HCT116 (cell line): ENCODE measurements around the gene YBEY. TPM values are rescaled to one million over a fixed set of nuclear protein-coding genes. Genes with fewer than 3 reads are reported as not detected.

Source experiments
- ATAC-seq: fragments of 200-7000 bp; cut with Tn5 transposase; 2 replicates; pipeline ENCODE4 v1.9.1; 2020; ENCODE audit warnings: mild to moderate bottlenecking, moderate library complexity
- BruUV-seq: library from RNA; stranded (reverse); fragments of 400-500 nt; replicated peaks from 2 replicates; lab custom pipeline; 2021; lab: Mats Ljungman, UMichigan
- CTCF ChIA-PET: fragments of 300-600 bp; sonication (Branson Sonifier 250); formaldehyde crosslinking; loops from one replicate; lab custom pipeline; 2021; ENCODE audit warnings: antibody characterized with exemption; lab: Charles Lee
- POLR2A ChIA-PET: fragments of 300-600, 350-600 bp; sonication (Branson Sonifier 250); formaldehyde crosslinking; loops from one replicate; lab custom pipeline; 2021; ENCODE audit warnings: antibody characterized with exemption; lab: Charles Lee
- RAD21 ChIA-PET, 2 experiments: fragments of 300-600 bp; sonication (Branson Sonifier 250); formaldehyde crosslinking; loops; one replicate each; lab custom pipeline; 2023; ENCODE audit warnings: low total read pairs in 2 of 2; ENCODE audit not compliant: uncharacterized antibody in 2 of 2, unreplicated experiment in 2 of 2, low non-redundant PET in 1 of 2; lab: Charles Lee
- DNase-seq: peaks from one replicate; pipeline ENCODE4 v3.0.0-alpha.2; 2010; ENCODE audit warnings: low read depth, low spot score
- H2AFZ ChIP-seq: fragments of 200-600 bp; shearing (Covaris generic), sonication (generic); 2 replicates; pipeline ENCODE4 v1.6.1; 2017; ENCODE audit warnings: low read depth, mixed run types, mixed read lengths, antibody characterized with exemption, low read length; ENCODE audit not compliant: poor library complexity, severe bottlenecking
- H3K27ac ChIP-seq: 2 replicates; pipeline ENCODE4 v1.5.1; 2012; ENCODE audit warnings: low read depth, low read length
- H3K27me3 ChIP-seq: fragments of 200-600 bp; sonication (generic); 2 replicates; pipeline ENCODE4 v1.6.1; 2016; ENCODE audit warnings: mixed run types, low read length, mixed read lengths; ENCODE audit not compliant: insufficient read depth
- H3K36me3 ChIP-seq, 2 experiments: fragments of 200-500 bp in 1 of 2; fragments of 200-600 bp in 1 of 2; sonication (Bioruptor generic) in 1 of 2; sonication (generic) in 1 of 2; 2 replicates each; pipeline versions ENCODE4 v1.5.1 to v1.6.1; 2014 to 2016; ENCODE audit warnings: low read length in 2 of 2, inconsistent platforms in 1 of 2, mixed read lengths in 1 of 2, mixed run types in 1 of 2; ENCODE audit not compliant: insufficient read depth in 2 of 2, control insufficient read depth in 1 of 2
- H3K4me1 ChIP-seq, 2 experiments: fragments of 200-600 bp in 1 of 2; sonication (generic) in 1 of 2; 2 replicates each; pipeline versions ENCODE4 v1.5.1 to v1.6.1; 2012 to 2017; ENCODE audit warnings: low read length in 2 of 2, inconsistent platforms in 1 of 2, mild to moderate bottlenecking in 1 of 2, mixed read lengths in 1 of 2, mixed run types in 1 of 2, moderate library complexity in 1 of 2; ENCODE audit not compliant: insufficient read depth in 2 of 2, control insufficient read depth in 1 of 2
- H3K4me2 ChIP-seq: fragments of 200-600 bp; sonication (generic); 2 replicates; pipeline ENCODE4 v1.6.1; 2017; ENCODE audit warnings: mixed run types, low read length, mixed read lengths
- H3K4me3 ChIP-seq, 2 experiments: fragments of 200-600 bp in 1 of 2; sonication (generic) in 1 of 2; replicated peaks in 1 of 2; 2 replicates each; pipeline ENCODE4 v1.5.1; 2011 to 2016; ENCODE audit warnings: low read length in 2 of 2, control low read depth in 1 of 2, low read depth in 1 of 2, mild to moderate bottlenecking in 1 of 2, mixed read lengths in 1 of 2, mixed run types in 1 of 2
- H3K79me2 ChIP-seq: fragments of 200-600 bp; sonication (generic); 2 replicates; pipeline ENCODE4 v1.6.1; 2017; ENCODE audit warnings: mild to moderate bottlenecking, mixed run types, low read length, moderate library complexity, mixed read lengths; ENCODE audit not compliant: insufficient read depth
- H3K9ac ChIP-seq: fragments of 200-600 bp; sonication (generic); 2 replicates; pipeline ENCODE4 v1.6.1; 2016; ENCODE audit warnings: low read length, mixed read lengths
- H3K9me2 ChIP-seq: fragments of 200-600 bp; sonication (generic), shearing (Covaris generic); 2 replicates; pipeline ENCODE4 v1.6.1; 2017; ENCODE audit warnings: mixed run types, mild to moderate bottlenecking, moderate library complexity; ENCODE audit not compliant: insufficient read depth
- H3K9me3 ChIP-seq, 2 experiments: fragments of 200-500 bp in 1 of 2; fragments of 200-600 bp in 1 of 2; sonication (Bioruptor generic) in 1 of 2; sonication (generic) in 1 of 2; 2 replicates each; pipeline ENCODE4 v1.6.1; 2014 to 2017; ENCODE audit warnings: low read length in 2 of 2, mixed read lengths in 2 of 2, inconsistent platforms in 1 of 2, low read depth in 1 of 2, mild to moderate bottlenecking in 1 of 2, mixed run types in 1 of 2, moderate library complexity in 1 of 2; ENCODE audit not compliant: control insufficient read depth in 1 of 2, insufficient read depth in 1 of 2
- H4K20me1 ChIP-seq: fragments of 200-600 bp; sonication (generic), shearing (Covaris generic); 2 replicates; pipeline ENCODE4 v1.6.1; 2017; ENCODE audit warnings: mixed run types, mild to moderate bottlenecking, moderate library complexity; ENCODE audit not compliant: insufficient read depth
- CBX3 ChIP-seq: IDR thresholded peaks from 2 replicates; pipeline ENCODE4 v1.6.1; 2012; ENCODE audit warnings: low read depth
- CEBPB ChIP-seq: IDR thresholded peaks from 2 replicates; pipeline ENCODE4 v1.6.1; 2012; ENCODE audit warnings: low read depth
- JUND ChIP-seq: IDR thresholded peaks from 2 replicates; pipeline ENCODE4 v1.6.1; 2012
- POLR2AphosphoS5 ChIP-seq: IDR thresholded peaks from 2 replicates; pipeline ENCODE4 v1.6.1; 2011; ENCODE audit warnings: mild to moderate bottlenecking, low read depth, low read length, moderate library complexity
- SIN3A ChIP-seq: IDR thresholded peaks from 2 replicates; pipeline ENCODE4 v1.6.1; 2012; ENCODE audit warnings: low read depth
- TCF7L2 ChIP-seq: IDR thresholded peaks from 2 replicates; pipeline ENCODE4 v1.7.0; 2011; ENCODE audit warnings: borderline replicate concordance, inconsistent platforms; ENCODE audit not compliant: insufficient read depth, insufficient read length; ENCODE audit errors: extremely low read depth
- intact Hi-C: fragments of 100-400 bp; cut with micrococcal nuclease; formaldehyde crosslinking; loops from 2 replicates; pipeline ENCODE4 v1.10.0; 2022
- total RNA-seq: library from RNA; stranded (reverse); gene quantifications from one replicate; pipeline ENCODE4 v1.2.1, GENCODE V29; 2021; ENCODE audit not compliant: unreplicated experiment
- TF ChIP-seq, protein P1 (sequence below): IDR thresholded peaks from 2 replicates; pipeline ENCODE4 v1.6.1; 2011; ENCODE audit warnings: mild to moderate bottlenecking, low read length, moderate library complexity; ENCODE audit not compliant: insufficient replicate concordance; ENCODE audit errors: extremely low read depth
- TF ChIP-seq, protein P2 (sequence below): IDR thresholded peaks from 2 replicates; pipeline ENCODE4 v1.6.1; 2012

Gene YBEY
- total RNA-seq, 1 experiment from 2014 or later = 31.5 TPM

DNA sequence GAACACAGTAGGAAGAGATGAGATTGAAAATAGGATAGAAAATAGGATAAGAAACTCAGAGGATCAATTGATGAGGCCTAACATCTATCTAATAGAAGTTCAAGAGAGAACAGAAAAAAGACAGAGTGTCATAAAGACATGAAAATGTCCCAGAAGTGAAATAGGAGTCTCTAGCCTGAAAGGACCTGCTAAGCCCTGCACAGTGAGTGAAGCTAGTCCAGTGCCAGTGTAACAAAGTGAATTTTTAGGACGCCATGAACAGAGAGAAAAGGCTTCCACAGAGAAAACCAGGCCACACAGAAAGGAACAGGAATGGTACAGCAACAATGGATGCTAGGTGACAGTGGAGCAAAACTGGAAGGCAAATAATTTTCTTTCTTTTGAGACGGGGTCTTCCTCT, 37.3 kb upstream of the YBEY start:
- no peak overlapping the region for H2AFZ ChIP-seq
- no peaks in the 10 kb centered on the region for H3K4me1 ChIP-seq
- peaks cover 53 to 74% of the 10 kb centered on the region in 2 experiments for H3K36me3 ChIP-seq
- H3K27me3 ChIP-seq = no peaks in the 10 kb centered on the region
- BruUV-seq = no TSS peak
- intact Hi-C loops = no loop called here
- H3K27ac ChIP-seq = no peak overlapping the region
- H3K79me2 ChIP-seq = peaks cover 11% of the 10 kb centered on the region
- H3K4me2 ChIP-seq = no peak overlapping the region
- ChIA-PET CTCF (no interaction called here), POLR2A (no interaction called here), RAD21 (no interaction called here)
- TF ChIP-seq CEBPB (no peak), CBX3 (no peak), TCF7L2 (no peak), SIN3A (no peak), JUND (no peak), POLR2AphosphoS5 (no peak)
- TF ChIP-seq, protein P1, sequence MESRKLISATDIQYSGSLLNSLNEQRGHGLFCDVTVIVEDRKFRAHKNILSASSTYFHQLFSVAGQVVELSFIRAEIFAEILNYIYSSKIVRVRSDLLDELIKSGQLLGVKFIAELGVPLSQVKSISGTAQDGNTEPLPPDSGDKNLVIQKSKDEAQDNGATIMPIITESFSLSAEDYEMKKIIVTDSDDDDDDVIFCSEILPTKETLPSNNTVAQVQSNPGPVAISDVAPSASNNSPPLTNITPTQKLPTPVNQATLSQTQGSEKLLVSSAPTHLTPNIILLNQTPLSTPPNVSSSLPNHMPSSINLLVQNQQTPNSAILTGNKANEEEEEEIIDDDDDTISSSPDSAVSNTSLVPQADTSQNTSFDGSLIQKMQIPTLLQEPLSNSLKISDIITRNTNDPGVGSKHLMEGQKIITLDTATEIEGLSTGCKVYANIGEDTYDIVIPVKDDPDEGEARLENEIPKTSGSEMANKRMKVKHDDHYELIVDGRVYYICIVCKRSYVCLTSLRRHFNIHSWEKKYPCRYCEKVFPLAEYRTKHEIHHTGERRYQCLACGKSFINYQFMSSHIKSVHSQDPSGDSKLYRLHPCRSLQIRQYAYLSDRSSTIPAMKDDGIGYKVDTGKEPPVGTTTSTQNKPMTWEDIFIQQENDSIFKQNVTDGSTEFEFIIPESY = no peak
- TF ChIP-seq, protein P2, sequence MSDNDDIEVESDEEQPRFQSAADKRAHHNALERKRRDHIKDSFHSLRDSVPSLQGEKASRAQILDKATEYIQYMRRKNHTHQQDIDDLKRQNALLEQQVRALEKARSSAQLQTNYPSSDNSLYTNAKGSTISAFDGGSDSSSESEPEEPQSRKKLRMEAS = no peak
- DNase-seq (no peak), ATAC-seq (no peak)
- H3K4me3 ChIP-seq = no peak overlapping the region
- H4K20me1 ChIP-seq = no peaks in the 10 kb centered on the region
- H3K9ac ChIP-seq = no peak overlapping the region
- no peaks in the 10 kb centered on the region for H3K9me3 ChIP-seq
- no peaks in the 10 kb centered on the region for H3K9me2 ChIP-seq
